Testis (tissue), 3 donors: ENCODE measurements around the gene CIAPIN1. TPM values are rescaled to one million over a fixed set of nuclear protein-coding genes. Genes with fewer than 3 reads are reported as not detected.

Experiments used
- DNase-seq: peaks from one replicate; pipeline ENCODE4 v3.0.0-alpha.2; 2019
- H3K27ac ChIP-seq, 2 donors: fragments of 200-600 bp; sonication (generic); one replicate each; pipeline ENCODE4 v1.5.1; 2019
- H3K27me3 ChIP-seq: fragments of 200-600 bp; sonication (generic); one replicate; pipeline ENCODE4 v1.5.1; 2019
- H3K36me3 ChIP-seq: fragments of 200-600 bp; sonication (generic); one replicate; pipeline ENCODE4 v1.5.1; 2017; ENCODE audit warnings: low read depth; ENCODE audit errors: missing control alignments
- H3K4me1 ChIP-seq: fragments of 200-600 bp; sonication (generic); one replicate; pipeline ENCODE4 v1.5.1; 2019
- H3K4me3 ChIP-seq, 2 donors: fragments of 200-600 bp; sonication (generic); one replicate each; pipeline ENCODE4 v1.5.1; 2017 to 2019
- H3K9me3 ChIP-seq: fragments of 200-600 bp; sonication (generic); one replicate; pipeline ENCODE4 v1.5.1; 2017
- POLR2A ChIP-seq: fragments of 450-650 bp; IDR thresholded peaks from one replicate; pipeline ENCODE4 v1.6.1; 2017; ENCODE audit warnings: antibody characterized with exemption, mild to moderate bottlenecking, moderate library complexity
- WGBS, 2 donors: methylation state at CpG; one replicate each; pipeline ENCODE4 v1.1.5; 2018; 5-methylcytosine and 5-hydroxymethylcytosine counted together
- intact Hi-C: fragments of 100-400 bp; cut with DNase I; formaldehyde crosslinking; loops from one replicate; pipeline ENCODE4 v1.15.1; 2023; ENCODE audit warnings: low total_unique reads
- polyA plus RNA-seq: library from polyadenylated mRNA; stranded (reverse); fragments of 350-450 nt; fragmentation: Illumina TruSeq; extraction: RNeasy Lipid Tissue Mini Kit (QIAGEN cat#74804); gene quantifications from one replicate; pipeline ENCODE4 v1.2.3, GENCODE V29; 2014; ENCODE audit warnings: low read depth, low replicate concordance; ENCODE audit not compliant: insufficient read depth
- total RNA-seq, 2 donors: library from RNA; depleted of rRNA; stranded (reverse); fragments of >200 nt; gene quantifications; one replicate each; pipeline ENCODE4 v1.2.3, GENCODE V29; 2016
- TF ChIP-seq, protein P1 (sequence below), 3 experiments: fragments of 450-650 bp in 2 of 3; fragments of 200-600 bp in 1 of 3; sonication (generic) in 1 of 3; IDR thresholded peaks; one replicate each; pipeline ENCODE4 v1.5.1; 2016 to 2019; ENCODE audit warnings: antibody characterized with exemption in 3 of 3, mild to moderate bottlenecking in 2 of 3, moderate library complexity in 1 of 3

CIAPIN1 gene
- total and polyA plus RNA-seq, 3 donors from 2014 or later = 74.9 to 205 (median 77.1) TPM

DNA sequence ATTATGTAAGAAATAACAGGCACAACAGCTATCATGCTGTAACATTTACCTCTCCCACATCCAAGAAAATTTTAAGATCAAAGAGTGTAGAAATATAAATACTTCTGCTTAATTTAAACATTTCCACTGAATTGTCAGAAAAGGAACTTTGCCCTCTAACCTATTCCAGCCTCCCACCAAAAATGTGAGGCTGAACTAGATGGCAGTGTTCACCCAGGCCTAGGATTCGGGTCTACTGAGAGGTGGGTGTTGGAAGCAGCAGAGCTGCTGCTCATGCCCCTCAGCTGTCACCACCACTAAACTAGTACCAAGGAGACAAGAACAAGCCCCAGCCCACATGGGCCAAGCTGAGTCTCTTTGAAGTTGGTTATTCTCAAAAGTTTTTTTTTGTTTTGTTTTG, 11.3 kb downstream of the CIAPIN1 start:
- H3K27ac ChIP-seq = no peak overlapping the region
- no peak for TF ChIP-seq POLR2A
- TF ChIP-seq, protein P1, sequence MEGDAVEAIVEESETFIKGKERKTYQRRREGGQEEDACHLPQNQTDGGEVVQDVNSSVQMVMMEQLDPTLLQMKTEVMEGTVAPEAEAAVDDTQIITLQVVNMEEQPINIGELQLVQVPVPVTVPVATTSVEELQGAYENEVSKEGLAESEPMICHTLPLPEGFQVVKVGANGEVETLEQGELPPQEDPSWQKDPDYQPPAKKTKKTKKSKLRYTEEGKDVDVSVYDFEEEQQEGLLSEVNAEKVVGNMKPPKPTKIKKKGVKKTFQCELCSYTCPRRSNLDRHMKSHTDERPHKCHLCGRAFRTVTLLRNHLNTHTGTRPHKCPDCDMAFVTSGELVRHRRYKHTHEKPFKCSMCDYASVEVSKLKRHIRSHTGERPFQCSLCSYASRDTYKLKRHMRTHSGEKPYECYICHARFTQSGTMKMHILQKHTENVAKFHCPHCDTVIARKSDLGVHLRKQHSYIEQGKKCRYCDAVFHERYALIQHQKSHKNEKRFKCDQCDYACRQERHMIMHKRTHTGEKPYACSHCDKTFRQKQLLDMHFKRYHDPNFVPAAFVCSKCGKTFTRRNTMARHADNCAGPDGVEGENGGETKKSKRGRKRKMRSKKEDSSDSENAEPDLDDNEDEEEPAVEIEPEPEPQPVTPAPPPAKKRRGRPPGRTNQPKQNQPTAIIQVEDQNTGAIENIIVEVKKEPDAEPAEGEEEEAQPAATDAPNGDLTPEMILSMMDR (IDR thresholded peaks at IDR 0.05) = no peak
- H3K9me3 ChIP-seq = no peaks in the 10 kb centered on the region
- intact Hi-C loops = no loop called here
- 91 to 95% methylated on average over 1 of the region's 1 CpG for WGBS, 2 donors
- no peak overlapping the region for H3K4me3 ChIP-seq
- DNase-seq = no peak
- no peaks in the 10 kb centered on the region for H3K27me3 ChIP-seq
- H3K36me3 ChIP-seq = no peaks in the 10 kb centered on the region
- H3K4me1 ChIP-seq = no peaks in the 10 kb centered on the region

DNA sequence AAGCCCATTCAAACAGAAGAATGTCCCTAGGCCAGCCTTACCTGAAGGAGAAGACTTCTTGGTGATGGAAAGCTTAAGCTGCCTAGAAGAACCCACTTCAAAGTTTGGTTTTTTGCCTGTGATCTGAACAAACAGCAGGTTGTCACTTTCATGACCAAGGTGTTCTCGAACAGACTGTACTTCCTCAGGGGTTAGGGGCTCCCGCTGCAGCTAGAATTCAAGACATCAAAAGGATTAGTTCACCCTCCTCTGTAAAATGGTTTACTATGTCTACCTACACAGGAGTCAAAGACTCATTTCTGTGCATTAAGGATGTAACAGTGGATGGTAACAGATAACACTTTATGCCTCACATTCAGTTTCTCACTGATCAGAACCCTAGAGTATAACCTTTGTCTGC, 13.2 kb downstream of the CIAPIN1 start:
- TF ChIP-seq, protein P1 (IDR thresholded peaks at IDR 0.05) = no peak
- no peak for TF ChIP-seq POLR2A
- intact Hi-C loops = no loop called here
- no peaks in the 10 kb centered on the region for H3K4me1 ChIP-seq
- no peaks in the 10 kb centered on the region for H3K9me3 ChIP-seq
- no peak overlapping the region for H3K27ac ChIP-seq
- H3K4me3 ChIP-seq = no peak overlapping the region
- no peaks in the 10 kb centered on the region for H3K27me3 ChIP-seq
- no peaks in the 10 kb centered on the region for H3K36me3 ChIP-seq
- no peak for DNase-seq
- whole genome bisulfite sequencing, 2 donors = 95 to 96% methylated on average over 2 of the region's 2 CpGs

DNA sequence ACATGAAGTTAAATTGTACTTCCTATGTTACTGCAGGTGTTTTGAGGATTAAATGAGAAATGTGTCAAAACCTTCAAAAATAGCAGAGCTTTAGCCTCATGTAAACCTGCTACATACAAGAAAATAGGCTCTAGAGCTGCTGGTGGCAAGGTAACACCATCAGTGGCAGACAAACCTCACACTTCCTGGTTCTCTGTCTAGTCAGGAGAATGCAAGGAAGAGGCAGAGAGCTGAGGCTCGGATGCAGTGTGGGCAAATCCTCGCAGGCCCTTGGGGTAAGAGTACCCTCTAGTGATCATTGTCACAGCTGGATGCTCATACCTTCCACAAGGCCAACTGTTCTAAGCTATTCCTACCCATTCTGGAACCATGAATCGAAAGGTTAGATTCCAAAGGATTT, 14.2 kb downstream of the CIAPIN1 start:
- no peak overlapping the region for H3K27ac ChIP-seq
- no peak for DNase-seq
- TF ChIP-seq, protein P1 (IDR thresholded peaks at IDR 0.05) = no peak
- no peak for TF ChIP-seq POLR2A
- intact Hi-C loops = no loop called here
- no peaks in the 10 kb centered on the region for H3K9me3 ChIP-seq
- 91 to 93% methylated on average over 3 of the region's 3 CpGs for WGBS, 2 donors
- no peaks in the 10 kb centered on the region for H3K4me1 ChIP-seq
- H3K4me3 ChIP-seq = no peak overlapping the region
- H3K36me3 ChIP-seq = no peaks in the 10 kb centered on the region
- H3K27me3 ChIP-seq = no peaks in the 10 kb centered on the region

DNA sequence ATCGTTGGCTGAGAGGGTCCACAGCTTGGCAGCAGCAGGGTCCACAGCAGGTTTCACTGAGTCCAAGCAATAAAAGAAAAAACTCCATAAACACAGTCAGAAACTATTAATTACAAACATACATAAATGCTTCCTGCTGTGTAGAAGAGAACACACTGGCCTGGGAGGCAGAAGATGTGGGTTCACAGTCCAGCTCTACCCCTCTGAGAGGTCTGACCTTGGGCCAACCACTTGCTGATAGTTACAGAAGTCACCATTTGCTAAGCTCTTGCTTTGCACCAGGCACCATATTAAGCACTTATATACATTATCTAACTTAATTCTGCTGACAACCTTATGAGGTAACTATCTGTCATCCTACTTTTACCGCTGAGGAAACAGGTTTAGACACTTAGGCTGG, 14.7 kb downstream of the CIAPIN1 start:
- Histone ChIP-seq H3K4me3 (no peak overlapping the region), H3K4me1 (no peaks in the 10 kb centered on the region), H3K9me3 (no peaks in the 10 kb centered on the region), H3K27me3 (no peaks in the 10 kb centered on the region), H3K36me3 (no peaks in the 10 kb centered on the region), H3K27ac (no peak overlapping the region)
- intact Hi-C loops = no loop called here
- WGBS, 2 donors = 95 to 96% methylated on average over 2 of the region's 2 CpGs
- TF ChIP-seq, protein P1 (IDR thresholded peaks at IDR 0.05) = no peak
- no peak for TF ChIP-seq POLR2A
- DNase-seq = no peak

DNA sequence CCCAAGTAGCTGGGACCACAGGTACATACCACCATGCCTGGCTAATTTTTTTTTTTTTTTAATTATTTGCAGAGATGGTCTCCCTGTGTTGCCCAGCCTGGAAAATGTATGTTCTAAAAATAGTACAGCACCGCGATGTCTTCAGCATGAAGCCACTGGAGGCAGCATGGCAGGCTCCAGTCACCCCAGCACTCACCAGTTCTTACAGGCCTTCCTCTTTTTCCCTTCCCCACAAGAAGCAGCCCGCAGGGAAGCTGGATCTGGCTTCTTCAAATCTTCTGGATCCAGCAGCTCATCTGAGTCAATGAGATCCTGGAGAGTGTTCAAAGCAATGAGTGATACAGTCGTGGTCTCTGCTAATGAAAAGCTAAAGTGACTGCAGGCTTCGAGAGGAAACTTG, 16.2 kb downstream of the CIAPIN1 start:
- TF ChIP-seq, protein P1 (IDR thresholded peaks at IDR 0.05) = no peak
- no peak for TF ChIP-seq POLR2A
- H3K4me3 ChIP-seq = no peak overlapping the region

More for the DNA sequence above, 16.2 kb downstream of the CIAPIN1 start:
- DNase-seq = no peak
- intact Hi-C loops = no loop called here
- 96% methylated on average over 5 of the region's 5 CpGs for WGBS, 2 donors
- H3K27ac ChIP-seq = no peak overlapping the region
- no peaks in the 10 kb centered on the region for H3K4me1 ChIP-seq
- no peaks in the 10 kb centered on the region for H3K9me3 ChIP-seq
- no peaks in the 10 kb centered on the region for H3K36me3 ChIP-seq
- no peaks in the 10 kb centered on the region for H3K27me3 ChIP-seq
